ENCODE data around the gene PGAM5. TPM values are rescaled to one million over a fixed set of nuclear protein-coding genes. Genes with fewer than 3 reads are reported as not detected.

Gene PGAM5
- total and polyA plus RNA-seq, 2 of the 13 experiments (the other 11 are each of a cell fraction or from before 2014, with no cell fraction given): 18.0 to 77.9 TPM

GRCh38 chr12:132687211-132688164 lies 23.2 kb upstream of the PGAM5 start, which contains the start of the genes POLE and PXMP2 (continued):
- TF ChIP-seq FOXO4 (CRISPR knock-in tag; conservative IDR thresholded peaks at IDR 0.05) (peak; percentile 89; the same call in 1 of the 2 replicates), HNF4G (IDR thresholded peaks at IDR 0.05; ENCODE audit: borderline replicate concordance, low read depth, low read length) (no peak), HNF4G (CRISPR knock-in tag; IDR thresholded peaks at IDR 0.05; ENCODE audit: borderline replicate concordance, low read depth) (no peak), ZFAT (CRISPR knock-in tag; conservative IDR thresholded peaks at IDR 0.05) (no peak), PHF20 (CRISPR knock-in tag; IDR thresholded peaks at IDR 0.05) (peak; percentile 45), MAFG (CRISPR knock-in tag; IDR thresholded peaks at IDR 0.05) (no peak), ZNF276 (CRISPR knock-in tag; IDR thresholded peaks at IDR 0.05; ENCODE audit: low read depth) (no peak), ATAD3A (CRISPR knock-in tag; IDR thresholded peaks at IDR 0.05) (no peak), SIX4 (CRISPR knock-in tag; IDR thresholded peaks at IDR 0.05) (peak; percentile 20; the same call in 1 of the 2 replicates), GTF3A (CRISPR knock-in tag; conservative IDR thresholded peaks at IDR 0.05) (no peak), ETV5 (CRISPR knock-in tag; IDR thresholded peaks at IDR 0.05; ENCODE audit: borderline replicate concordance) (peak; percentile 44; the same call in 1 of the 2 replicates), SPEN (CRISPR knock-in tag; IDR thresholded peaks at IDR 0.05; ENCODE audit: low read depth) (peak; percentile 61), WIZ (CRISPR knock-in tag; IDR thresholded peaks at IDR 0.05) (no peak), REPIN1 (CRISPR knock-in tag; IDR thresholded peaks at IDR 0.05; ENCODE audit: borderline replicate concordance, low read depth) (no peak), IRX3 (CRISPR knock-in tag; IDR thresholded peaks at IDR 0.05; ENCODE audit: borderline replicate concordance, low read depth) (peak; percentile 40; the same call in 1 of the 2 replicates), ZNF589 (CRISPR knock-in tag; conservative IDR thresholded peaks at IDR 0.05) (peak; percentile 72; the same call in 1 of the 2 replicates), ISX (CRISPR knock-in tag; conservative IDR thresholded peaks at IDR 0.05) (no peak)
- TF ChIP-seq, protein P1, sequence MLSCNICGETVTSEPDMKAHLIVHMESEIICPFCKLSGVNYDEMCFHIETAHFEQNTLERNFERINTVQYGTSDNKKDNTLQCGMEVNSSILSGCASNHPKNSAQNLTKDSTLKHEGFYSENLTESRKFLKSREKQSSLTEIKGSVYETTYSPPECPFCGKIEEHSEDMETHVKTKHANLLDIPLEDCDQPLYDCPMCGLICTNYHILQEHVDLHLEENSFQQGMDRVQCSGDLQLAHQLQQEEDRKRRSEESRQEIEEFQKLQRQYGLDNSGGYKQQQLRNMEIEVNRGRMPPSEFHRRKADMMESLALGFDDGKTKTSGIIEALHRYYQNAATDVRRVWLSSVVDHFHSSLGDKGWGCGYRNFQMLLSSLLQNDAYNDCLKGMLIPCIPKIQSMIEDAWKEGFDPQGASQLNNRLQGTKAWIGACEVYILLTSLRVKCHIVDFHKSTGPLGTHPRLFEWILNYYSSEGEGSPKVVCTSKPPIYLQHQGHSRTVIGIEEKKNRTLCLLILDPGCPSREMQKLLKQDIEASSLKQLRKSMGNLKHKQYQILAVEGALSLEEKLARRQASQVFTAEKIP (CRISPR knock-in tag; IDR thresholded peaks at IDR 0.05; ENCODE audit: borderline replicate concordance): no peak
- TF ChIP-seq, protein P2, sequence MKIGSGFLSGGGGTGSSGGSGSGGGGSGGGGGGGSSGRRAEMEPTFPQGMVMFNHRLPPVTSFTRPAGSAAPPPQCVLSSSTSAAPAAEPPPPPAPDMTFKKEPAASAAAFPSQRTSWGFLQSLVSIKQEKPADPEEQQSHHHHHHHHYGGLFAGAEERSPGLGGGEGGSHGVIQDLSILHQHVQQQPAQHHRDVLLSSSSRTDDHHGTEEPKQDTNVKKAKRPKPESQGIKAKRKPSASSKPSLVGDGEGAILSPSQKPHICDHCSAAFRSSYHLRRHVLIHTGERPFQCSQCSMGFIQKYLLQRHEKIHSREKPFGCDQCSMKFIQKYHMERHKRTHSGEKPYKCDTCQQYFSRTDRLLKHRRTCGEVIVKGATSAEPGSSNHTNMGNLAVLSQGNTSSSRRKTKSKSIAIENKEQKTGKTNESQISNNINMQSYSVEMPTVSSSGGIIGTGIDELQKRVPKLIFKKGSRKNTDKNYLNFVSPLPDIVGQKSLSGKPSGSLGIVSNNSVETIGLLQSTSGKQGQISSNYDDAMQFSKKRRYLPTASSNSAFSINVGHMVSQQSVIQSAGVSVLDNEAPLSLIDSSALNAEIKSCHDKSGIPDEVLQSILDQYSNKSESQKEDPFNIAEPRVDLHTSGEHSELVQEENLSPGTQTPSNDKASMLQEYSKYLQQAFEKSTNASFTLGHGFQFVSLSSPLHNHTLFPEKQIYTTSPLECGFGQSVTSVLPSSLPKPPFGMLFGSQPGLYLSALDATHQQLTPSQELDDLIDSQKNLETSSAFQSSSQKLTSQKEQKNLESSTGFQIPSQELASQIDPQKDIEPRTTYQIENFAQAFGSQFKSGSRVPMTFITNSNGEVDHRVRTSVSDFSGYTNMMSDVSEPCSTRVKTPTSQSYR (CRISPR knock-in tag; IDR thresholded peaks at IDR 0.05; ENCODE audit: borderline replicate concordance): peak; percentile 85
